Keratinocyte (primary cell): ENCODE data around the gene ABI1. TPM values are rescaled to one million over a fixed set of nuclear protein-coding genes. Genes with fewer than 3 reads are reported as not detected.

Source experiments
- DNase-seq: peaks from one replicate; pipeline ENCODE4 v3.0.0-alpha.2; 2011; ENCODE audit warnings: low read depth, missing footprints, low spot score
- FAIRE-seq: peaks from 2 replicates; lab custom pipeline; 2011; peaks lifted over from hg19 to GRCh38; lab: Jason Lieb, UNC
- H2AFZ ChIP-seq: 2 replicates; pipeline ENCODE4 v1.6.0; 2012; ENCODE audit warnings: low read length, control low read depth, inconsistent platforms; ENCODE audit not compliant: control insufficient read depth
- H3K27ac ChIP-seq: 2 replicates; pipeline ENCODE4 v1.5.1; 2011; ENCODE audit warnings: low read length; ENCODE audit not compliant: control insufficient read depth, insufficient read depth
- H3K27me3 ChIP-seq: 3 replicates; pipeline ENCODE4 v1.6.0; 2011; ENCODE audit warnings: low read length; ENCODE audit not compliant: control insufficient read depth, insufficient read depth; ENCODE audit errors: extremely low read depth
- H3K36me3 ChIP-seq, 2 experiments: 2 replicates in 1 of 2; 3 replicates in 1 of 2; pipeline ENCODE4 v1.5.1; 2011; ENCODE audit warnings: low read length in 2 of 2, mild to moderate bottlenecking in 1 of 2; ENCODE audit not compliant: control insufficient read depth in 2 of 2, insufficient read depth in 2 of 2; ENCODE audit errors: extremely low read depth in 1 of 2
- H3K4me1 ChIP-seq: 3 replicates; pipeline ENCODE4 v1.5.1; 2011; ENCODE audit warnings: low read length; ENCODE audit not compliant: control insufficient read depth, insufficient read depth; ENCODE audit errors: extremely low read depth
- H3K4me2 ChIP-seq: 3 replicates; pipeline ENCODE4 v1.6.0; 2011; ENCODE audit warnings: low read depth, low read length; ENCODE audit not compliant: control insufficient read depth, insufficient read depth; ENCODE audit errors: extremely low read depth
- H3K4me3 ChIP-seq, 3 experiments: fragments of 200-600 bp in 1 of 3; sonication (generic) in 1 of 3; 2 replicates in 2 of 3; 3 replicates in 1 of 3; pipeline ENCODE4 v1.5.1; 2011 to 2016; ENCODE audit warnings: low read length in 3 of 3, mild to moderate bottlenecking in 3 of 3, control low read depth in 2 of 3, inconsistent platforms in 1 of 3, low read depth in 1 of 3, mixed read lengths in 1 of 3, mixed run types in 1 of 3, moderate library complexity in 1 of 3; ENCODE audit not compliant: control insufficient read depth in 2 of 3, insufficient read depth in 2 of 3; ENCODE audit errors: extremely low read depth in 1 of 3
- H3K79me2 ChIP-seq: 2 replicates; pipeline ENCODE4 v1.6.0; 2012; ENCODE audit warnings: low read length; ENCODE audit not compliant: control insufficient read depth, insufficient read depth
- H3K9ac ChIP-seq: 3 replicates; pipeline ENCODE4 v1.6.0; 2011; ENCODE audit warnings: low read length; ENCODE audit not compliant: control insufficient read depth, insufficient read depth; ENCODE audit errors: extremely low read depth
- H3K9me1 ChIP-seq: 3 replicates; pipeline ENCODE4 v1.6.0; 2011; ENCODE audit warnings: low read length; ENCODE audit not compliant: control insufficient read depth, insufficient read depth; ENCODE audit errors: extremely low read depth
- H3K9me3 ChIP-seq: 2 replicates; pipeline ENCODE4 v1.5.1; 2012; ENCODE audit warnings: low read depth, low read length; ENCODE audit not compliant: control insufficient read depth
- H4K20me1 ChIP-seq: 3 replicates; pipeline ENCODE4 v1.6.0; 2011; ENCODE audit warnings: low read length; ENCODE audit not compliant: control insufficient read depth, insufficient read depth; ENCODE audit errors: extremely low read depth
- EZH2 ChIP-seq: IDR thresholded peaks from one replicate; pipeline ENCODE4 v1.6.1; 2012; ENCODE audit warnings: inconsistent platforms, mild to moderate bottlenecking, low read length, moderate library complexity
- dilution Hi-C: fragments of 300-500 bp; cut with MboI; formaldehyde crosslinking; loops from one replicate; pipeline ENCODE4 v1.7.0; 2020; ENCODE audit warnings: low sequenced_read_pairs; ENCODE audit not compliant: extremely low pct_ligation_motif_present
- polyA plus RNA-seq, 5 experiments: library from polyadenylated mRNA; depleted of rRNA in 3 of 5; stranded (reverse) in 3 of 5; stranded (forward) in 1 of 5; unstranded in 1 of 5; fragments of >200 nt; gene quantifications; 1 replicate in 1 of 5; 2 replicates in 3 of 5; 3 replicates in 1 of 5; pipeline versions ENCODE4 v1.2.1 to v1.2.3, GENCODE V29; 2011 to 2012; ENCODE audit warnings: missing spikeins in 2 of 5, low read depth in 1 of 5, low replicate concordance in 1 of 5
- TF ChIP-seq, protein P1 (sequence below), 3 experiments: IDR thresholded peaks in 1 of 3; conservative IDR thresholded peaks in 1 of 3; optimal IDR thresholded peaks in 1 of 3; 2 replicates in 2 of 3; 3 replicates in 1 of 3; pipeline versions ENCODE3 to v1.5.1; 2011; ENCODE audit warnings: low read length in 3 of 3, mild to moderate bottlenecking in 3 of 3, moderate library complexity in 2 of 3, control low read depth in 1 of 3, inconsistent platforms in 1 of 3; ENCODE audit not compliant: insufficient read depth in 2 of 3; ENCODE audit errors: extremely low read depth in 1 of 3

The ABI1 gene
- polyA plus RNA-seq, 1 donor (not counting 4 experiments of a cell fraction or from before 2014, with no cell fraction given) = 78.9 TPM

DNA sequence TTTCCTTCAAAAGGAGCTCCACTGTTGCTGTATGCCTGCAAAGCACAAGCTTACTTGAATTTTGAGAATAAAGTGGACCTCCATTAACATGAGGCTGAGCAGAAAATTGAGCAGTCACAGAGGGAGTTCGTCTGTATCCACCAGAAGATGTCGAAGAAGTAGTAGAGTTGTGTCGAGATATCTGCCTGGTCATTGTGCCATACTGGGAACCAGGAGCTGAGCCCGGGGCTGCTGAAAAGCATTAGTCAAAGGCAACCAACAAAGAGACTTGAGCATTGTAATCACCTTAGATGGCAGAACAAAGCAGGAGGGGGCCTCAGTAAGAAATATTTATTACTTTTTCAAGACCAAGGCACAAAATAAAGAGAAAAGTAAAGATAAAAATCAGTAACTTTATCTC, 101.8 kb downstream of the ABI1 start:
- Histone ChIP-seq H4K20me1 (no peaks in the 10 kb centered on the region), H3K36me3 (peaks cover 0 to 2% of the 10 kb centered on the region in 2 experiments), H3K9ac (no peak overlapping the region), H2AFZ (no peak overlapping the region), H3K9me1 (no peaks in the 10 kb centered on the region), H3K9me3 (no peaks in the 10 kb centered on the region), H3K27me3 (no peaks in the 10 kb centered on the region), H3K4me1 (peaks cover 5% of the 10 kb centered on the region), H3K4me2 (no peak overlapping the region), H3K4me3 (no peak overlapping the region), H3K79me2 (no peaks in the 10 kb centered on the region), H3K27ac (no peak overlapping the region)
- dilution Hi-C loops = no loop called here
- FAIRE-seq (no peak), DNase-seq (no peak)
- TF ChIP-seq, protein P1, sequence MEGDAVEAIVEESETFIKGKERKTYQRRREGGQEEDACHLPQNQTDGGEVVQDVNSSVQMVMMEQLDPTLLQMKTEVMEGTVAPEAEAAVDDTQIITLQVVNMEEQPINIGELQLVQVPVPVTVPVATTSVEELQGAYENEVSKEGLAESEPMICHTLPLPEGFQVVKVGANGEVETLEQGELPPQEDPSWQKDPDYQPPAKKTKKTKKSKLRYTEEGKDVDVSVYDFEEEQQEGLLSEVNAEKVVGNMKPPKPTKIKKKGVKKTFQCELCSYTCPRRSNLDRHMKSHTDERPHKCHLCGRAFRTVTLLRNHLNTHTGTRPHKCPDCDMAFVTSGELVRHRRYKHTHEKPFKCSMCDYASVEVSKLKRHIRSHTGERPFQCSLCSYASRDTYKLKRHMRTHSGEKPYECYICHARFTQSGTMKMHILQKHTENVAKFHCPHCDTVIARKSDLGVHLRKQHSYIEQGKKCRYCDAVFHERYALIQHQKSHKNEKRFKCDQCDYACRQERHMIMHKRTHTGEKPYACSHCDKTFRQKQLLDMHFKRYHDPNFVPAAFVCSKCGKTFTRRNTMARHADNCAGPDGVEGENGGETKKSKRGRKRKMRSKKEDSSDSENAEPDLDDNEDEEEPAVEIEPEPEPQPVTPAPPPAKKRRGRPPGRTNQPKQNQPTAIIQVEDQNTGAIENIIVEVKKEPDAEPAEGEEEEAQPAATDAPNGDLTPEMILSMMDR (optimal IDR thresholded peaks at IDR 0.05 in 1 of 3, IDR thresholded peaks at IDR 0.05 in 1 of 3, conservative IDR thresholded peaks at IDR 0.05 in 1 of 3; ENCODE audit: extremely low read depth in 1 of 3, insufficient read depth in 2 of 3, low read length in 3 of 3) = no peak
- no peak for TF ChIP-seq EZH2

DNA sequence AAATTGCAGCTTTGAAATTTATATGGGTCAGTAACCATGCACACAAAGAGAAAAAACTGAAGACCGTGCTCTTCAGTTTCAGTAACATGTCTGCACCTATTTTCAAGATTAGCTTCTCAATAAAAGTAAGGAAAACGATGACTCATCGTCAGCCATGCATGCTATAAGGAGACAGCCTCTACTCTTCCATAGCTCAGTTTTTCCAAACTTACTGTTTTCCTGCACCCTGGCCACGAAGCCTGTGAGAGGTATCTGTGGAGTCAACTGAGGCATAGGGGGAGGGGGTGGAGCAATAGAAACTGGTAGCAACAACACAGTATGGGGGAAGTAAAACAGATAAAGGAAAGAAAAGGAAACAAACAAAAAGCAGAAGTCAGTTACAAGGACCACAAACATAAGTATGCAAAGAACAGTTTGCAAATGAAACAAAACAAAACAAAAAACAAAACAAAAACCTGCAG, 105.3 kb downstream of the ABI1 start:
- peak; percentile 17 for DNase-seq
- Histone ChIP-seq H3K27me3 (no peaks in the 10 kb centered on the region), H3K4me1 (peaks cover 5% of the 10 kb centered on the region), H3K4me3 (no peak overlapping the region), H3K4me2 (peak overlapping the region; percentile 73), H3K79me2 (no peaks in the 10 kb centered on the region), H2AFZ (peak overlapping the region; percentile 53), H3K36me3 (peaks cover 0 to 2% of the 10 kb centered on the region in 2 experiments), H4K20me1 (no peaks in the 10 kb centered on the region), H3K9ac (peak overlapping the region; percentile 28), H3K9me3 (no peaks in the 10 kb centered on the region), H3K27ac (peak overlapping the region; percentile 61), H3K9me1 (no peaks in the 10 kb centered on the region)
- dilution Hi-C loops = no loop called here
- peak; percentile 75 for FAIRE-seq
- TF ChIP-seq, protein P1 (optimal IDR thresholded peaks at IDR 0.05 in 1 of 3, IDR thresholded peaks at IDR 0.05 in 1 of 3, conservative IDR thresholded peaks at IDR 0.05 in 1 of 3; ENCODE audit: extremely low read depth in 1 of 3, insufficient read depth in 2 of 3, low read length in 3 of 3) = no peak
- TF ChIP-seq EZH2 = no peak
